G401.6 (cell line): ENCODE measurements around the gene ISG20.
"Not testable (repeated sequence)": the region's sequence is repeated elsewhere in the genome, so short reads cannot be mapped to it uniquely, and the experiment has no call there.

Experiments
- FAIRE-seq: peaks from 2 replicates; lab custom pipeline; 2012; peaks lifted over from hg19 to GRCh38; lab: Jason Lieb, UNC

Gene ISG20

GRCh38 chr15:88637436-88637835 lies 1.4 kb upstream of the ISG20 start:
- no peak for FAIRE-seq

GRCh38 chr15:88637841-88638625 lies 783 bp upstream of the ISG20 start:
- no peak for FAIRE-seq

- no peak for FAIRE-seq
Observed at GRCh38 chr15:88641959-88642452, 3.2 kb downstream of the ISG20 start.

- FAIRE-seq, result not testable (repeated sequence)
Observed at GRCh38 chr15:88642514-88642913, 3.7 kb downstream of the ISG20 start.

- FAIRE-seq, result no peak
Observed at GRCh38 chr15:88644741-88645140, 5.9 kb downstream of the ISG20 start.

GRCh38 chr15:88645171-88646087 lies 6.6 kb downstream of the ISG20 start:
- FAIRE-seq, result no peak

- no peak for FAIRE-seq
Observed at GRCh38 chr15:88646088-88646405, 7.2 kb downstream of the ISG20 start.

GRCh38 chr15:88646951-88647350 lies 8.1 kb downstream of the ISG20 start:
- no peak for FAIRE-seq

DNA sequence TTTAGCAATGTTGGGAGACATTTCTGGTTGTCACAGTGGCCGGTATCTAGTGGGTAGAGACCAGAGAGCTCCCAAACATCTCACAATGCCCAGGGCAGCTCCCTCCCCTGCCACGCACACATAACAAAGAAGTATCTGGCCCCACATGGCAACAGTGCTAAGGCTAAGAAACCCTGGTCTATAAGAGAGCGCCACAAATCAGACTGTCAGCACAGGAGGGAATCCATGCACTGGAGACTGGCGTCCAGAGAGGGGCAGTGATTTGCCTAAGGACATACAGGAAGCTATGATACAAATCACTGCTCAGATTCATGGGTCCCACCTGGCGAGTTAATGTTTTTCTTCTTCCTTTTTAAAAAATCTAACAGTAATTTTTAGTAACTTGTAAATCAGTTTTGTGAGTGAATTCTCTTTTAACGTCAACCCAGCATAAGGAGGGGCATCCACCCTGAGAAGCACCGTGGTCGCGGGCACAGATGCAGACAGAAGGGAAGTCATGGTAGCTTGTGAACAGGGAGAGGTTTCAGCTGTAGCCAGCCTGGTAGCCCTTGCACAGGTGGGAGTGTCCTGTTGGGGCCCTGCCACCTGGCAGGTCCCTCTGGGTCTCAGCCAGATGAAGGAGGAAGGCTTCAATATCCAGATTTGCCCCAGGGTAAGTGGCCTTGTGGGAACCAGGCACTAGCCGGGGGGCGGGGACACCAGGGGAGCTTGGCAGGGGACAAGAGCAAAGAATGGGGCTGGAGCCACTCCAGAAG lies 8.7 kb downstream of the ISG20 start:
- FAIRE-seq, result no peak

DNA sequence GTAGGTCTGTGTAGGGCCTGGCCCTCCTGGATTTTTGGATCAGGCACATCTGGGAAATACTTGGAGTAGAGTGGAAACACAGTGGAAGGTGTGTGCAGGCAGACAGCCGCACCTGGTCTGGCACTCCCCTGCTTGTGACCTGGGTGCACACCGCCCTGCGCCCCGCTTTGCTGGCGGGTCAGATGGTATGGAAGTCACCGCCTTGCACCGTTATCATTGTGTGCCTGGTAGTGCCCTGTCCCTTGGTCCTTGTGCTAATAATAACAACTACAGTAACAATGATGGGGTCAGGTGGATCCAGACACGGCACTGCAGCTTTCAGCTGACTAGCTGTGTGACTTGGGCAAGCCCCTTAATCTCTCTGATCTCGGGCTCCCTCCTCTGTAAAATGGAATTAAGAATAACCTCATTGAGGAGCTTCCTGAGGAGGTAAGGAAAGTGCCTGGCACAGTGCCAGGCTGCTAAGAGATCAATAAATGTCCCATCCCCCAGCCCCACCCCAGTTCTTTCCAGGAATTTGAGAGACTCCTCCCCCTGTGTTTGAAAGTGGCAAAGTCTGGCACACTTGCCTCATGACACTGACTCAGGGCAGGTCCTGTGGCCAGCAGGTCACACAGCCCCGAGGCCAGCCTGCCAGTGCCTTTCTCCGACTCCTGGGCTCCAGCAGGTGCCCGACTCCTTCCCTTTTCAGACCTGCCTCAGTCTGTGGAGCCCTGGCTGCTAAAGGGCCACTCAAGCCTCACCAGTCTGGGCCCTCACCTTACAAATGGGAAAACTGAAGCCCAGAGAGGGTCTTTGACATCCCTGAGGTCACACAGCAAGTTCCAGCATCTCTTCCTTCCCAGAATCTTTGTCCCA lies 9.8 kb downstream of the ISG20 start:
- FAIRE-seq, result no peak

DNA sequence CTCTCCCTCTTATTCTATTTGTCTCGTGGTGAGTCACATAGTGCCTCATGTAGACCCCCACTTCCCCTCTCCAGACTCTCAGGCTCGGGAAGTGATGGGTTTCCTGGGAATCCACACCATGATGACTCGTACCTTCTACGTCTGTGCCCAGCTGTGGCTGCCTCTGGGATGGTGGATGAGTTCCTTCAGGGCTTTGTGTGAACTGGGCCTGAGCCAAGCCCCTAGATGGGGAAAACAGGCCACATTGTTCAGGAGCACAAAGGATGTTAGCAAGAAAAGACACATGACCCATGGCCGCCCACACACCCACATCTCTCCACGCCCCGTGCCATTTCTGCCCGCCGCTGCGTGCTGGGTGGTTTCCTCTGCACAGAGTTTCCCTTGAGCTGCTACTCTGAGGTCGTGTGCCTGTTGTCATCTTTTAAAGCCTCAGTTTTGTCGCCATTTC lies 10.5 kb downstream of the ISG20 start:
- FAIRE-seq, result no peak

DNA sequence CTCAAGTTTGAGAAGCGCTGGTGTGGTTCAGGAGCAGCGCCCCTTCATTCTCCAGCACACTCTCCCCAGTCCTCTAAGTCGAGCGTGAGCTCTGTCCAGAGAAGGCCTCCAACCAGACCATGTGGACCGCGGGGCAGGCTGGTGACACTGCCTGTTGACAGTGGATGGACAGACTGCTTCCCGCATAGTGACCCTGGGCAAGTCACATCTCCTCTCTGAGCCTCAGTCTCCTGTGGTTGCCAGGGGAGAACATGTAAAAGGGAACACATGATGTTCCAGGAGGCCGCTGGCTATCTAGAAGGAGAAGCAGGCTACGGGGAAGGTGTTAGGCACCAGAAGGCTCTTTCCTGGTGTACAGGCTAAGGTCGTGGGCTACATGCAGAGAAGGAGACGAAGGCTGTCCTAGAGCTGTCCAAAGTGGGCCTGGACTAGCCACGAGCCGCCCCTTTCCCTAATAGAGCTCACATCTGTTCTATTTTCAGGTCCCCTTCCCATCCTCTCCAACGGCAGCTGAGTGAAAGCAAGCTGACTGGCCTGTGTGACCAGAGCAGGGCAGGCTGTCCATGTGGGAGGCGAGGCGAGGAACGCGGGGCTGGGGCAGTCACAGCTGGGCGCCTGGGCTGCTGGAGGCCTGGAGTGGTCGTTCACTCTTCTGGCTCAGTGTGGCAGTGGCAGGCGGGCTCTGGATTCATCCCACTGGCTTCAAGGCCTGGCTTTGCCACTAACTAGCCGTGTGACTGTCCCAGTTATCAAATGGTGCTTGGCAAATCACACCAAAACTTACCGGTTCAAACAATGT lies 11.1 kb downstream of the ISG20 start:
- no peak for FAIRE-seq

GRCh38 chr15:88650556-88650955 lies 11.7 kb downstream of the ISG20 start:
- no peak for FAIRE-seq

GRCh38 chr15:88651136-88651732 lies 12.4 kb downstream of the ISG20 start:
- no peak for FAIRE-seq

DNA sequence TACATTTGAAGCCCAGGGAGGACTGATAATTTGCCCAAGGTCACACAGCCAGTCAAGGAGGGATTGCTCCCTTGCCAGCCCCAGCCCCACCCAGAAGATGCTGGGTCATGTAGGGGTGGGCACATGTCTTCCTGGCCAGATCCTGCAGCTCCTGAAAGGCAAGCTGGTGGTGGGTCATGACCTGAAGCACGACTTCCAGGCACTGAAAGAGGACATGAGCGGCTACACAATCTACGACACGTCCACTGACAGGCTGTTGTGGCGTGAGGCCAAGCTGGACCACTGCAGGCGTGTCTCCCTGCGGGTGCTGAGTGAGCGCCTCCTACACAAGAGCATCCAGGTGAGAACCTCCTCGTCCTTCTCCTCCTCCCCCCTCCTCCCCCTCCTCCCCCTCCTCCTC lies 13.2 kb downstream of the ISG20 start:
- FAIRE-seq, result no peak

GRCh38 chr15:88652456-88653199 lies 13.8 kb downstream of the ISG20 start:
- no peak for FAIRE-seq

DNA sequence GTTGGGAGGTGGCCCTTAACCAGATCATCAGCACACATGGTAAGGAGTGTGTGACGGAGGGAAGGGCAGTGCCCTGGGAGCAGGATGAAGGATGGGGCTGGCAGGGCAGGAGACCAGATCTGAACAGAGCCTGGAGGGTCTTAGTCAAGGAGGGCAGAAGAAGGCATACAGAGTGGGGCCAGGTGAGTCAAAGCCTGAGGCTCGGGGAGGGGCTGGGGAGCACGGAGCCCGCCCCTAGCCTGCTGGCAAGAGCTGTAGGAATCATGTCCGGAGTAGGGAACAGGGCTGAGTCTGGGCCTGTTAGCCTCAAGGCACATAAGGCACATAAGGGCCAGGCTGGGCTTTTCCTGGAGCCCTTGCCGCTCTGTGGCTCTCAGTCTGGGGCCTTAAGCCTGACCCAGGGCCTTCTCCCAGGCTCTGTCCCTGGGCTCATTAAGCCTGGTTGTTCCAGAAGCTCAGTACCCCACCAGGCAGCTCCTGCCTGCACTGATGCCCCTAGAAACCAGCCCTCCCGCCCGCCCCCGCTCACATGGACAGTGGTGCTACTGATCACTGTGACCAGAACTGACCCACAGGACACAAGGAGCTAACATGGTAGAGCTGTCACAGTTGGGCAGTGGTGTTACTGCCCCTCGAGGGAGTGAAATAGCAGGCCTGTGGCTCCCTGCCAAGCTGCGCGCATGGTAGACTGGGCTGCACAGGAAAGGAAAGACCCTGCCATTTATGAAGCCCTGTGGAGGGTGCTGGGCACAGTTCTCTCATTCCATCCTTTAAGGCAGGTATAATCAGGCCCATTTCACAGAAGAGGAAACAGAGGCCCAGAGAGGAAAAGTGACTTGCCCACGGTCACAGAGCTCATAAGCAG lies 14.6 kb downstream of the ISG20 start:
- FAIRE-seq, result no peak

- no peak for FAIRE-seq
Observed at GRCh38 chr15:88654430-88655102, 15.8 kb downstream of the ISG20 start.
